HG03025 (cell line): ENCODE data around the gene GUCD1.

ENCODE experiments used
- ATAC-seq: cut with Tn5 transposase; IDR thresholded peaks from one replicate; pipeline ENCODE4 v1.9.1; 2021; ENCODE audit warnings: mild to moderate bottlenecking, moderate library complexity; ENCODE audit not compliant: unreplicated experiment, low FRiP score

The GUCD1 gene

DNA sequence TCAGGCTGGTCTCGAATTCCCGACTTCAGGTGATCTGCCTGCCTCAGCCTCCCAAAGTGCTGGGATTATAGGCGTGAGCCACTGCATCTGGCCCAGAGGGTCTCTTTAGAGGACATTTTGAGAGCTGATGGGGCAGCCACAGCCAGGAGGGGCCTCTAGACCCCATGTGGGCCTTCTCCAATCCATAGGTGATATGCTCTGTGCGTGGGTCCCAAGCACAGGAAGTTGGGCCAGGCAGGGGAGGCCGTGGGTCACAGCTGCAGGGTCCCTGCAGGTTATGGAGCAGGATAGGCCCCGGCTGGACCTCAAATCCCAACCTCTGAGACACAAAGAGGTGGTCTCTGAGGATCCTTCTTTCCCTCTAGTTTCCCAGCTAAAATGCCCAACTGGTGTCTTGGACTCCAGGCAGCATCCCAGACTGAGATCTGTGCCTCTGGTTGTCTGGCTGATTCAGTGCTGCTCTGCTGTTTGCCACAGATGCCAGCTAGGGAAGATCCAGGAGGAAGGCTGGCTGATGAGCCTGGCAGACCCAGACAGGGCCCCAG, 36.4 kb upstream of the GUCD1 start:
- ATAC-seq, result no peak

DNA sequence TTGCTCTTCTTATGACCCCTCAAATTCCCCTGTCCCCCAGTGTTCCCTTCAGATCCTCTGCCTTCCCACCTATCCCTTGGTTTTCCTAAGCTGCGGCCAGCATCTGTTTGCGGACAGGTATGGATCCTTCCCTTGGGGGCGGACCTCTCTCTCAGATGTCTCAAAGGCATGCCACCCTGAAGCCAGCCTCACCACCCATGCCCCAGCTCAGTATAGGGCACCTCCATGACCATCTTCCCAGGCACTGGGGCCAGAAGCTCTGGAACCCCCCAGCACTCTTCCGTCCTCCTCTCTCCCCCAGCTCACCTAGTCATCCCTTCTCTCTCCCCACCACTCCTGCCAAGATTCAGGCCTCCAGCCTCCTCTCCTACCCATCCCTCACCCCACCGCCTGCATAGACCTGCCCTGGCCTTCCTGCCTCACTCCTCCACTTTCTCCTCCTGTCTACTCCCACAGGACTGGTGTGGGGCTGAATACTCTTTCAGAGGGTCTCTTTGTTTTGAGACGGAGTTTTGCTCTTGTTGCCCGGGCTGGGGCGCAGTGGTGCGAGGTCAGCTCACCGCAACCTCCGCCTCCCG, 35.7 kb upstream of the GUCD1 start:
- no peak for ATAC-seq

DNA sequence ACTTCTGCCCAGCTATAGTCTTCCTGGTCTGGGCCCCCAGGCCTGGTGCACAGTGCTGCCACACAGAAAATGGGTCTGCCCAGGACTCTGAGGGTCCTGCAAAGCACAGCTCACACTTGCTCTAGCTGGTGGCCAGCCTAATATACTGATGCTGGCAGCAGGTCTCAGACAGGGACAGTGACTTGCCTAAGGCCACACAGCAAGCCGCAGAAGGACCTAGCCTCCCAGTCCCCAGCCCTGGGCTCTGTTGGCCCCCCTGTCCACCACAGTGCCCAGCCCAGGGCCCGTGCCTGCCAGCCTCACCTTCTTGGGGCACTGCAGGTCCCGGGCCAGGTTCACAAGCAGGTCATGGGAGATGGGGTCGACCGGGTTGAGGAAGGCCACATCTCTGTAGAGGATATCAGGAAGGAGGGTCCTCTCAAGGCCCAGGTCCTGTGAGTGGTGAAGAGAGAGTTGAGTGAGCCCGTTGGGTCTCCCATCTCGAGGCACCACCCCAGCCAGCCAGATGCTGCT, 34.6 kb upstream of the GUCD1 start:
- no peak for ATAC-seq

DNA sequence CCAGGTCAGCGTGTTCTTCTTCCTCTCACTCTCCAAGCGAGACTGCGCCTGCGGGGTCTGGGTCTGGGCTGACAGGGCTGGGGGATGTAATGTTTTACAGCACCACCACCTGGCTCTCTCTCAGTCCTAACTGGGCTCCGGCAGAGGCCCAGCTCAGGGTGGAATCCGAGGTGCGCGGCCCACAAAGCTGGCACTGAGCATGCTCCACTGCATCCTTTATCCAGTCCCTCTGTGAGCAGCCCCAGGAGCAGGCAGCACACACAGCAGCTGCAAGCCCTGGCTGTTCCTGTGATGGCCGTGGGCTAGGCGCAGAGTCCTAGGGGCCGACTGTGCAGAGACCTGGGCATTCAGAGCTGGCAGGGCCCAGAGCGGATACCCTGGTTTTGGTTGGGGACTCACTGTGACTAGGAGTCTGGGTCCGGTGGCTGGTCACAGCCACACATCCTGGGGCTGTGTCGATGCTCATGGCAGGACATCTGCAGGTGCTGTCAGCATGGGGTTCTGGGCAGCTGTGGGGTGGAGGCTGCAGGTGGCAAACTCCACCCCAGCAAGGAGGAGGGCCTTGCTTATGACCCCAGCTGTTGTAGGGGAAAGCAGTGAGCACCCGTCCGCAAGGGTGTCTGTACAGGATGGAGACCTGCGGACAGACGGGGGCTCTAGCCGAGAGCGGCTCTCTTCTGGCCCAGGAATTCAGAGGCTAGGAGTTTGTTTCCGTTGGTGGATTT, 34.0 kb upstream of the GUCD1 start:
- no peak for ATAC-seq

DNA sequence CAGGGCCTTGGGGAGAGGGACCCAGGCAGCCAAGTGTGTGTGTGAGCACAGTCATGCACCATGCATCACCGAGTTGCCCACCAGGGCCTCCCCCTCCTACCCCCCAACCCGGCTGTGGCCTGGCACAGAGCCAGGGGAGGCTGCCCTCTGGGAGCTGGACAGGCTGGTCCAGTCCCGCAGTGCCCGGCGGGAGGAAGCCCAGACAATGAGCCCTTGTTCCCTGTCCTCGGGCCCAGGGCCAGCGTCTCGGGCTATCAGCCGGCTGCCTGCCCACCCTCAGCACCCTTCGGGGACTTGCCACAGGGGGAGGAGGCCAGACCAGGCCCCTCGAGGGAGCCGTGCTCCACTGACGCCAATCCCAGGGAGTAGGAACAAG, 33.4 kb upstream of the GUCD1 start:
- ATAC-seq, result no peak

DNA sequence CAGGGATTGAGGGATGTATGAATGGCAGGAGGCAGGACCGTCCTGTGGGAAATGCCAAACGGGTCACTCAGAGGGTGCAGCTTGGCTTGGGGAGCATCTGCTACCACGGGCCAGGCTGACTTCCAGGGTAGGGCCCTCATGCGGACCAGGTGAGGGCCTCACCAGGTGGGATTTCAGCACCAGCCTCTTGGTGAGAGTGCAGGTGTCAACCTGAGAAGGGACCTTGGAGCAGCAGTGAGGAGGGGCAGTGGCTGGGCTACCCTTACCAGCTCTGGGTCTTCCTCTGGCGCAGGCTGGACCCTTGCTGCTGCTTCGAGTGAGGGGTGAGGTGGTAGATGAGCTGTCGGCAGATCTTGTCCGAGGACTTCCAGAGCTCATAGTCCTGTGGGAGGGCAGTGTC, 33.0 kb upstream of the GUCD1 start:
- ATAC-seq, result no peak

DNA sequence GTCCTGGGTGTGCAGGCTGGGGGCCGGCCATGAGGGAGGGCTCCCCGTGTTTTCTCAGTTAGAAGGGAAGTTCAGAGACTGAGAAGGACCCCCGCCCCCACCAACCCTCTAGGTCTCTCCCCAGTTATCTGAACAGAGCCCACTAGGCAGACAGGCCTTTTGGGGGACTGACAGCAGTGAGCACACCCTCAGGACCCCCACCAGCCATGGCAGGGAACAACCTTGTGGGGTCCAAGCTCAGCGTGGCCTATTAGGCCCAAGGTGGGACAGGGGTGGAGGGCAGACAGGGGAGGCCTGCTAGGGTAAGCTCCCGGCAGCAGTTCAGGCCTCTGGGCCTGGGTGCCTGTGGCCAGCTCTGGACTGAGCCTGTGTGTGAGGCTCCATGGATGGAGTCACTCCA, 32.3 kb upstream of the GUCD1 start:
- ATAC-seq, result no peak

DNA sequence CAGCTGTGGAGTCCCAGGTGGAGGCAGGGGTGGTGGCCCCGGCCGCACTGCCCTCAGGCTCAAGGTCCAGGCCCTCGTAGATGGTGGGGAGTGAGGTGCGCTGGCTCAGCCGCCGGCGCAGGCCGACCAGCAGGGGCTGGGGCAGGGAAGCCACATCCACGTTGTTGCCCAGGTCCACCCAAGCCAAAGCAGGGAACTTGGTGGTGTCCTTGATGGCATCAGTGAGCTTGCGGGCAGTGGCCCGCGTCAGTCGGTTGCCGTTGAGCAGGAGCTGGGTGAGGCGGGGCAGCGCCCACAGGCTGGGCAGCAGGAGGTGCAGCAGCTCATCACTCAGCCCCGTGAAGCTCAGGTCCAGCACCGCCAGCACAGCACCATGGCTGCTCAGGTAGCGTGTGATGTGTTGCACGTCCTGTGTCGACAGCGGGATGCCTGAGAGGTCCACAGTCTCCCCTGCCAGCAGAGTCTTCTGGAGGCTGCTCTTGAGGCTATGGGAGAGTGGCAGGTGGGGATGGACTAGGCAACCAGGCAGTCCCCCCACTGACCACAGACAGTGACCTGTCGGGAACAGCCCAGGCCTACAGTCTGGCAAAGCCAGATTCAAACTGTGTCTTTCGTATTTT, 31.1 kb upstream of the GUCD1 start:
- no peak for ATAC-seq

DNA sequence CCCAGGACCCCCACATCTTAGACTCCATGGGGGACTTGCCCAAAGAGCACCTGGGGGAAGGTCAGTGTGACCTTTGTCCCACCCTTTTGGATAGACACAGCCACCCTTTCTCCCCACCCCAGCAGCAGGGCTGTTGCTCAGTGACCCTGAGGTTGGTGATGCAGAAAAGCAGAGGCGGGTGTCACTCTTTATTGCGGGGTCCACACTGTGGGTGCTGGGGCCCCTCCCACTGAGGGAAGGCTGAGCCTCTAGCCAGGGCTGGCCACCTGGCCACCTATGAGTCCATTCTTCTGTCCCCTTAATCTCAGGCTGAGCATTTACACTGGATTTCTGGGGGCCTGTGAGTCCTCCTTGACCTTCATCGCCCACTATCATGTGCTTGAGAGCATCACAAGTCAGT, 30.5 kb upstream of the GUCD1 start:
- no peak for ATAC-seq

DNA sequence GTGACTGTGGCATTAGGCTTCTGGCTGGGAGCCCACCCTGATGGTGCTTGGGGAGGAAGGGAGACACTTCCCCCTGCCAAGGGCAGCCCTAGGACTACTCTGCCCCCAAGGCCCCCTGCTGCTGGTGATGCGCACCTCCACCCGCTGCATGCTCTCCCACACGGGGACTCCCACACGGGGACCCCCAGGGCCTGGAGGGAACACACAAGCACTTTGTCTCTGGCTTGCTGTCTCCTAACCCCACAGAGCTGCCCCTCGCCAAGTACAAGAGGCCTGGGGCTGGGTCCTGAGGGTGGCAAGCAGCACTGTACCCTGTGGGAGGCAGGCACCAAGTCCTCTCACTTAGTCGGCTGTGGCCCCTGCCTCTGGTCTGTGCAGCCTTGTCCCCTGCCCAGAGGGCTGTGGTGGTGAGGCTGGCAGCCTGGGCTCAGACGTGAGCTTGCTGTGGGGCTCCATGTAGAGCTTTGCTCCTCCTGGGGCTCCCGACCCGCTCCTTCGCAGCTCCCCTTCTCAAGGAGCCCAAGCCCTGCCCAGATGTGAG, 30.0 kb upstream of the GUCD1 start:
- ATAC-seq, result no peak

DNA sequence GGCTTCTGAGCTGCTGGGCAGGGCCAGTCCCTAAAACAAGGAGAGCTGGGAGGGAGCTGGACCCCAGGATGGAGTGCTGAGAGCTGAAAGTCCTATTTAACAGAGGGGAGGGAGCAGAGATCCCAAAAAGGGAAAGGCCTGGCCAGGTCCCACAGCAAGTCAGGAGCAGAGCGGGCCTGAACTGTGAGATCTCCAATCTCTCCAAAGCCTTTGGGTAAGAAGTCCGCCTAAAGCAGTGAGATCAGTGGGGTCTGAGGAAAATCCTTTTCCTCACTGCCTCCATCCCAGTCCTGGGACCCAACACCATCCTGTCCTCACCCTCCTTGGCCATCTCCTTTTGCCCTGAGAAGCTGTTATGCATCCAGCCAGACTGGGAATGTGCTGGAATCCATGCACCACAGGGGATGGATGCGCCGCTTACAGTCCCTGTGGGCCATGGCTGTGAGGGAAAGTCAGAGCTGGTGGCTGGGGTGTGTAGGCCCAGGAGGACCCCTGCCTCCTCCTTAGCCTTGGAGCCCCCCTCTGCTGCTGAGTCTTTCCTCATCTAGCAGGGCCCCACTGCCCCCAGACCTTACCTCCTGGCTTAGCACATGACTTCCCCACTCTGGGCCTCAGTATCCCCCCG, 29.3 kb upstream of the GUCD1 start:
- no peak for ATAC-seq

DNA sequence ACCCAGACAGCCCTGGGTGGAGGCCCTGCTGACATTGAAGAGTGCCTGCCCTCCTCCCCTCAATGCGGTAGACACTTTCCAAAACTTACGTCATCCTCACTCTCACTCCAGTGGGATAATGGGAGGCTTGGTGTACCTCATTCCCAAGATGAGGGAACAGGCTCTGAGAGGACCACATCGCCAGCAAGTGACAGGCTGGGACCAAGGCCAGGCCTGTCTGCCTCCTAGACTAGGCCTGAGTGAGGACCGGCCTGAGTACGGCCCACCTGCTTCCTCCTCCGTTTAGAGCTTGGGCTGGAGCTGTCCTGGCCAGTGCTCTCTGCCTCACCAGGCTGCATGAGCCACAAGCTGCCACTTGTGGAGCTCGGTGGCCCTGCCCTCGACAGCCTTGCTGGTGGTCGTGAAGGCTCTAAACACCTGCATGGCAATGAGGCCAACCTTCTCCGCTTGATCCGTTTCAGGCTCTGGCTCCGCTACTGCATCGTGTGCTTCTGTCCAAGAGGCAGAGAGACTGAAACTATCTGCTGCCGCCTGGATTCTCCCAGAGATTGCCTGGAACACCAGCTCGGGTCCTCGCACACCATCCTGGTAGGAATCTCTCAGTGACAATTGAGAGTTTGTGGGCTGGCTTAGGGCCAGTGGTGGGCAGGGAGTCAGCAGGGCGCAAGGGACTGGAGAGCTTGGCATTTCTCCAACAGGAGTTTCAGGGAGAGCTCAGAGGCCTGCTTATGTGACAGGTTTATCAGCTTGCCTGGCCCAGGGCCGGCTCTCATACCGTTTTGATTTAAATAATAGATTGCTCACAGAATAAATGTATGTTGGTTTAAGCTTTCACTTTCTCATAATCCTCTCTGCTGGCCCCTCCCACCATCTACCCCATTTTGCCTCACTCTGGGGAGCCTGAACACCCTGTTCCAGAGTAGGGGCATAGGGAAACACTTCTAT, 28.6 kb upstream of the GUCD1 start:
- ATAC-seq, result no peak

DNA sequence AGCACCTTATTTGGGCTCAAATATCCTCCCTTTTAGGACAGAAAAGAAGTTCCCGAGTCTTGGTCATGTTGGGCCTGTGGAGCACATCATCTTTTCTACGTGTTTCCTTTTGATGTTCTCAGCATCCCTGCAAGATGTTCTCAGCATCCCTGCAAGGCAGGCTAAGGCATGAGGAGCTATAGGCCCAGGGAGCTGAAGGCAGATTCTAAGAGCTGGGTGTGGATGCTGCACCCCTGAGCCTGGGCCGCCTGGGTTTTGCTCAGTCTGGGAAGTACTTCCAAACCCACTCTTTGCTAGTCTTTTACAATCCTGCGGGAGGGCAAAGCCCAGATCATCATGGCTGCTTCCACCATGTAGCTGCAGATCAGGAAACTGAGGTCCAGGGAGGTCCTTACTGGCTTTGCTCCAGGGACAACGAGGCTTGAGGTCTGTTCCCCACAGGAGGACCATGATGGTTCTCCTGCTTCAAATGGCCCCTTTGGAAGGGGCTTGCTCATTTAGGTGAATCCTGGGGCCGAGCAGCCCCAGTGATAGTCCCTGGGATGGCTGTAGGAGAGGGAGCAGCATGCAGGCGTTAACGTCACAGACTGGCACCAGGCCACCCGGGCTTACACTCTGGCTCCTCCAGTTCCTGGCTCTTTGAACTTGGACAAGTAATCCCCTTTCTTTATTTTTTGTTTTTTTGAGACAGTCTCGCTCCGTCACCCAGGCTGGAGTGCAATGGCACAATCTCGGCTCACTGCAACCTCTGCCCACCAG, 27.3 kb upstream of the GUCD1 start:
- ATAC-seq, result no peak

DNA sequence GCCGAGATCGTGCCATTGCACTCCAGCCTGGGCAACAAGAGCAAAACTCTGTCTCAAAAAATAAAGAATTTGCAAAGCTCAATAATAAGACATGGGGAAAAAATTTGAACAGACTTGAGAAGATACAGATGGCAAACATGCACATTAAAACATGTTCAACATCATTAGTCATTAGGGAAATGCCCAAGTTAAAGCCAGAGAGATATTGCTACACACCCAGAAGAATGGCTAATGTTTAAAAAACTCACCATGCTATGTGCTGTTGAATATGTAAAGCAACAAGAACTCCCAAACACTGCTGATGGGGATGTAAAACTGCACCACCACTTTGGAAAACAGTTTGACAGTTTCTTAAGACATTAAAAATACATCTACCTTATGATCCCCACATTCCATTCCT, 25.3 kb upstream of the GUCD1 start:
- ATAC-seq, result no peak

DNA sequence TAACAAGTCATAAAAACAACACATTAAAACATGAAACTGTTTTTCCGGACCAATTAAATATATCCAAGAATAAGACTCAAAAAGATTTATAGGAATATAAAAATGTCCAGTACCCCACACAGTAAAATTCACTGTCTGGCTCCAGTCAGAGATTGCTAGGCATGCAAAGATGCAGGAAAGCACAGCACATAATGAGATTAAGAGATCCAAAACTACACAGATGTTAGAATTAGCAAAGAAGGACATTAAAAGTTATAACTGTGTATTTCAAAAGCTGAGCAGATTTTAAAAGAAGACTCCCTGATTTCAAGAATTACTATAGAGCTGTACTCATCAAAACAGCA, 24.3 kb upstream of the GUCD1 start:
- no peak for ATAC-seq

DNA sequence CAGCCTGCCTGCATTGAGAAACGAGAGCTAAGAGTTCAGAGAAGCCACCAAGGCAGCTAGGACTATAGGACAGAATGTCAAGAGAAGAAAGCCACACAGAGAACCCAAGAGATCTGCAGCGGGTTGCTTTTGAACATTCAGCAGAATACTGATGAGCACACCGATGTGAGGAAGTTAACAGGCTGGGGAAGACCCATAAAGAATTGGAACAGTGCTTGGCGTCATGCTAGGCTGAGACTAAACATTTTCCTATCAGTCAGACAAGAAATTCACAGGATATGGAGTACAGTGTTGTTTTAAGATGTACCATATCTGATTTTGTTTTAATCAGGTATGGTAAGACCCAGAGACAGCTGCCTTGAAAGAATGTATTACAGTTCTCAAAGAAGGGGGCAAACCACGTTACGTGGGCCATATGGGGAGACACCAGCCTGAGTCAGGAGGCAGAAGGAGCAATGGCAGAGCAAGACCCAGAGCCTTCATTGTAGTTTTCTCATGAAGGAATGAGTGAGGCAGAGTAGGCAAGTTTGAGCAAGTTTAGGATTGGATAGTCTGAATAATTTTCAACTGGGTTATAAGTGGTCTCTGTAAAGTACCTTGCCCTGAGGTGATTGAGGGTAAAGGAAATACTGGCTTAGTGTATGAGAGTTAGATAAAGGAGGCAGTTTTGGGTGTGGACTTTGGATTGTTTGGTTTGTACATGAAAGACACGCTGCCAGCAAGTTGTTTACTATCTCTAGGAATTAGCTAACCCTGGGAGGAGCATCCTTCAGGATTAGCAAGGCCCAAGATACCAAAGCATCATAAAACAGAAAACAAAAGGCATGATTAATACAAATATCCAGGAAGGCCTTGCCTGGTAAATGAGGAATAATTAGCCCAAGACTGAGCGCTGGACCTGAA, 23.7 kb upstream of the GUCD1 start:
- ATAC-seq, result no peak

DNA sequence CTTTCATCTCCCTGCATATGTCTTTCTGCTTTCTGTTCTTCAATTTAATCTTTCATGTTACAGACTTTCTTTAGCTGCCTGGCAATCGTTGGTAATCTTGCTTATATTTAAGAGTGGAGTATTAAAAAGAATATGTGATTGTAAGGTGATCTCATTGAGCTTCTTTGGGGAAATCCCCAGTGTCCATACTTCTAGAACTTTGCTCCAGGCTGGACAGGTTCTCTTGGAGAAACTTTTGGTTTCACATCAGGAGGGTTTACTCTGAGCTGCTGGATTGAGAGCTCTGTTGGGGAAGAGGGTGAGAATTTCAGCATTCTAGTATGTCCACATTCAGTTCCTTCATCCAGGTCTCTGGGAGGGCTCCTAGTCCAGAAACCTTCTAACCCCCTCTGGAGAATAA, 21.8 kb upstream of the GUCD1 start:
- ATAC-seq, result no peak

DNA sequence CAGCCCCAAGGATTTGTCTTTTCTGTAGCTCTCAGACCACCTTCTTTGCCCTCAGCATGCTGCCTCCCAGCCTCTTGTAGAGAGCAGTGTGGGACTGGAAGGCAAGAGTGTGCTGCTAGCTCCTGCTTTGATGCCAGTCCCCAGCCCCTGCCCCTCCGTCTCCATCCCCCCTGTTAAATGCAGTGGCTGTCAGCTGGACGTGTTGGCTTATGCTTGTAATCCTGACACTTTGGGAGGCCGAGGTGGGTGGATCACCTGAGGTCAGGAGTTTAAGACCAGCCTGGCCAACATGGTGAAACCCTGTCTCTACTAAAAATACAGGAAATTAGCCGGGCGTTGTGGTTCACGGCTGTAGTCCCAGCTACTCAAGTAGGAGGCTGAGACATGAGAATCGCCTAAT, 16.3 kb upstream of the GUCD1 start:
- no peak for ATAC-seq
